GM12878 (cell line): ENCODE measurements around the gene IL16.

Experiments
- CTCF ChIP-seq, 3 experiments: IDR thresholded peaks in 2 of 3; conservative IDR thresholded peaks in 1 of 3; 2 replicates each; pipeline ENCODE4 v1.5.1; 2011; ENCODE audit warnings: low read depth in 3 of 3, low read length in 3 of 3, mild to moderate bottlenecking in 3 of 3, control low read depth in 2 of 3, moderate library complexity in 2 of 3, inconsistent platforms in 1 of 3, mixed read lengths in 1 of 3; ENCODE audit not compliant: control insufficient read depth in 2 of 3, insufficient read depth in 1 of 3; ENCODE audit errors: extremely low read depth in 1 of 3
- KDM1A ChIP-seq: fragments of 200-600 bp; sonication (generic); IDR thresholded peaks from 2 replicates; pipeline ENCODE4 v1.6.1; 2016; ENCODE audit warnings: borderline replicate concordance
- MXI1 ChIP-seq: fragments of 150-350 bp; IDR thresholded peaks from 2 replicates; pipeline ENCODE4 v1.6.1; 2011; ENCODE audit warnings: low read depth, mild to moderate bottlenecking, inconsistent platforms, low read length, improper control_type of control experiment
- POLR2A ChIP-seq: IDR thresholded peaks from 2 replicates; pipeline ENCODE4 v1.6.1; 2011; ENCODE audit warnings: low read depth, mild to moderate bottlenecking, low read length
- REST ChIP-seq: IDR thresholded peaks from 2 replicates; pipeline ENCODE4 v1.6.1; 2012; ENCODE audit warnings: mild to moderate bottlenecking, low read depth, low read length
- ZNF207 ChIP-seq: fragments of 450-650 bp; IDR thresholded peaks from 2 replicates; pipeline ENCODE4 v1.6.1; 2014; ENCODE audit warnings: antibody characterized with exemption, mild to moderate bottlenecking, borderline replicate concordance

- TF ChIP-seq POLR2A (no peak), KDM1A (no peak), CTCF (IDR thresholded peaks at IDR 0.05 in 2 of 3, conservative IDR thresholded peaks at IDR 0.05 in 1 of 3; ENCODE audit: control insufficient read depth in 2 of 3, extremely low read depth in 1 of 3, insufficient read depth in 1 of 3, low read depth in 3 of 3, low read length in 3 of 3) (no peak), ZNF207 (no peak; the same call in 1 of the 2 replicates), MXI1 (peak; percentile 92), REST (no peak)
Observed at GRCh38 chr15:81301815-81302399, 105.2 kb downstream of the IL16 start.
